ENCODE data around the gene IL1RAPL1. TPM values are rescaled to one million over a fixed set of nuclear protein-coding genes. Genes with fewer than 3 reads are reported as not detected.

IL1RAPL1 gene
- total RNA-seq, 4 donors from 2014 or later: 0.16 to 0.46 TPM; not detected in 2

GRCh38 chrX:29490606-29491005 lies 903.4 kb downstream of the IL1RAPL1 start:
- no peaks in the 10 kb centered on the region for H3K4me1 ChIP-seq
- no peak overlapping the region for H3K4me3 ChIP-seq
- no peaks in the 10 kb centered on the region for H3K27me3 ChIP-seq
- in situ Hi-C loops (cut with MboI; ENCODE audit: low sequenced_read_pairs in 4 of 4) (loop anchor here in 1 of 4 donors (25.0 kb wide), 1 partner anchor 103 kb away; no protein-coding TSS in a partner anchor), intact Hi-C loops (cut with DNase I; ENCODE audit: low total_unique reads) (no loop called here)
- no peak overlapping the region for H3K27ac ChIP-seq
- H3K9me3 ChIP-seq: no peaks in the 10 kb centered on the region
- ATAC-seq (no peak), DNase-seq (no peak)
- TF ChIP-seq POLR2A (IDR thresholded peaks at IDR 0.05) (no peak), CTCF (IDR thresholded peaks at IDR 0.05 in 4 of 5, conservative IDR thresholded peaks at IDR 0.05 in 1 of 5) (no peak)
- H3K36me3 ChIP-seq: no peaks in the 10 kb centered on the region

GRCh38 chrX:29491659-29492058 lies 904.4 kb downstream of the IL1RAPL1 start:
- no peaks in the 10 kb centered on the region for H3K4me1 ChIP-seq
- ATAC-seq: no peak
- H3K9me3 ChIP-seq: no peaks in the 10 kb centered on the region
- H3K36me3 ChIP-seq: no peaks in the 10 kb centered on the region
- no peak for DNase-seq
- H3K27ac ChIP-seq: no peak overlapping the region
- H3K4me3 ChIP-seq: no peak overlapping the region
- TF ChIP-seq POLR2A (IDR thresholded peaks at IDR 0.05): no peak
- no peaks in the 10 kb centered on the region for H3K27me3 ChIP-seq
- in situ Hi-C loops (cut with MboI; ENCODE audit: low sequenced_read_pairs in 4 of 4) (loop anchor here in 1 of 4 donors (25.0 kb wide), 1 partner anchor 104 kb away; no protein-coding TSS in a partner anchor), intact Hi-C loops (cut with DNase I; ENCODE audit: low total_unique reads) (no loop called here)

GRCh38 chrX:29496636-29497180 lies 909.5 kb downstream of the IL1RAPL1 start:
- in situ Hi-C loops (cut with MboI; ENCODE audit: low sequenced_read_pairs in 4 of 4) (loop anchor here in 1 of 4 donors (25.0 kb wide), 1 partner anchor 109 kb away; no protein-coding TSS in a partner anchor), intact Hi-C loops (cut with DNase I; ENCODE audit: low total_unique reads) (no loop called here)
- Histone ChIP-seq H3K4me3 (no peak overlapping the region), H3K36me3 (no peaks in the 10 kb centered on the region), H3K27ac (no peak overlapping the region), H3K4me1 (no peaks in the 10 kb centered on the region), H3K27me3 (no peaks in the 10 kb centered on the region), H3K9me3 (peaks cover 0 to under 1% (median 0%) of the 10 kb centered on the region in 3 donors)
- no peak for DNase-seq
- TF ChIP-seq CTCF (IDR thresholded peaks at IDR 0.05 in 4 of 5, conservative IDR thresholded peaks at IDR 0.05 in 1 of 5) (no peak), POLR2A (IDR thresholded peaks at IDR 0.05) (no peak)
- ATAC-seq: no peak

DNA sequence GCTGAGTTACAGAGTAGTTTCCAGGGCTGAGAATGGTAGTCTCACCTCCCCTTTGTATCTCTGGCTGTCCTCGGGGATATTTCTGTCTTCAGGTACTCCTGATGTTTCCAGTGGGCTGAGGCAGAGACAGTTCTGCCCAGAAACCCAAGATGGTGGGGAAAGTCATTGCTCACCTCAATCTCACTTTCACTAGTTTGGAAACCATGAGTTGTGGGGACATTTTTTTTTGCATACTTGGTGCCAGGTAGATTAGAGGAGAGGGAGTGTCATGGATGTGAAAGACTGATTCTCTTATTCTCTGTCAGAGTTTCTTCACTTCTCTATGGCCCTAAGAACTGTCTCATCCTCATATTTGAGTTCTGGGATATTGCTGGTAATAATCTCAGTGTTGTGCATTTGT lies 919.5 kb downstream of the IL1RAPL1 start:
- Histone ChIP-seq H3K27me3 (no peaks in the 10 kb centered on the region), H3K27ac (no peak overlapping the region), H3K9me3 (peaks cover 0 to 4% (median 0%) of the 10 kb centered on the region in 3 donors), H3K4me1 (no peaks in the 10 kb centered on the region), H3K36me3 (no peaks in the 10 kb centered on the region), H3K4me3 (no peak overlapping the region)
- DNase-seq: no peak
- intact Hi-C loops (cut with DNase I; ENCODE audit: low total_unique reads) (no loop called here), in situ Hi-C loops (cut with MboI; ENCODE audit: low sequenced_read_pairs in 4 of 4) (no loop called here)
- TF ChIP-seq POLR2A (IDR thresholded peaks at IDR 0.05): no peak
- TF ChIP-seq CTCF (IDR thresholded peaks at IDR 0.05 in 4 of 5, conservative IDR thresholded peaks at IDR 0.05 in 1 of 5): no peak
- no peak for ATAC-seq

DNA sequence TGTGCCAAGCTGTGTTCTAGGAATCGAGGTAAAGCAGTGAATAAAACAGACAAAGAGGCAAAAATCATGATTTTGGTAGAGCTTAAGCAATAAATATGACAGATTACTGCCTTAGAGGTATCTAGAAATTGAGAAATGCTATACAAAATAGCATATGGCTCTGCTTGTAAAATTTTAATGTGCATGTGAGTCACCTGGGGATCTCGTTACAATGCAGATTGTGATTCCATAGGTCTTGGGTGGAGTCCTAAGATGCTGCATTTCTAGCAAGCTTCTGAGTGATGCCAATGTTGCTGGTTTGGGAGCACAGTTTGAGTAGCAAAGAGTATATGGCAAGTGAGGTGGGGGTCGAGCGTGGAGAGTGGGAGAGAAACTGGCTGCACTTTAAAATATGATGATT lies 930.9 kb downstream of the IL1RAPL1 start:
- DNase-seq (no peak), ATAC-seq (no peak)
- H3K27ac ChIP-seq: no peak overlapping the region
- intact Hi-C loops (cut with DNase I; ENCODE audit: low total_unique reads): no loop called here
- no peaks in the 10 kb centered on the region for H3K36me3 ChIP-seq
- no peaks in the 10 kb centered on the region for H3K27me3 ChIP-seq
- H3K4me3 ChIP-seq: no peak overlapping the region
- no peaks in the 10 kb centered on the region for H3K9me3 ChIP-seq
- no peak for TF ChIP-seq CTCF (IDR thresholded peaks at IDR 0.05 in 4 of 5, conservative IDR thresholded peaks at IDR 0.05 in 1 of 5)
- no peak for TF ChIP-seq POLR2A (IDR thresholded peaks at IDR 0.05)
- no peaks in the 10 kb centered on the region for H3K4me1 ChIP-seq
- in situ Hi-C loops (cut with MboI; ENCODE audit: low sequenced_read_pairs in 4 of 4): no loop called here

Measured in gastrocnemius medialis (tissue), 4 donors.